WTC11 (cell line): ENCODE results near the gene CTNS. TPM values are rescaled to one million over a fixed set of nuclear protein-coding genes. Genes with fewer than 3 reads are reported as not detected.
A peak's percentile ranks its signal among the peaks of the same experiment; 100 is the strongest.

Source experiments
- ATAC-seq: fragments of 200-7000 bp; cut with Tn5 transposase; 2 replicates; pipeline ENCODE4 v1.10.0; 2021; ENCODE audit warnings: mild to moderate bottlenecking, moderate library complexity
- Bru-seq: library from RNA; stranded (reverse); fragments of 400-500 nt; gene quantifications from one replicate; lab custom pipeline; 2021; lab: Mats Ljungman, UMichigan
- CTCF ChIA-PET: fragments of 300-600 bp; sonication (Branson Sonifier 250); formaldehyde crosslinking; loops from one replicate; lab custom pipeline; 2021; ENCODE audit warnings: antibody characterized with exemption; lab: Charles Lee
- POLR2A ChIA-PET: fragments of 350-600 bp; sonication (Branson Sonifier 250); formaldehyde crosslinking; loops from one replicate; lab custom pipeline; 2021; ENCODE audit warnings: antibody characterized with exemption; lab: Charles Lee
- DNase-seq: peaks from one replicate; pipeline ENCODE4 v3.0.0; 2021; ENCODE audit warnings: low spot score
- H3K27ac Mint-ChIP-seq: 2 replicates; pipeline ENCODE4 v1.8.0; 2021; ENCODE audit warnings: mixed read lengths
- H3K27me3 Mint-ChIP-seq: 2 replicates; pipeline ENCODE4 v1.8.0; 2021; ENCODE audit warnings: low read depth, mild to moderate bottlenecking, moderate library complexity, mixed read lengths
- H3K36me3 Mint-ChIP-seq: 2 replicates; pipeline ENCODE4 v1.8.0; 2021; ENCODE audit warnings: mixed read lengths
- H3K4me1 Mint-ChIP-seq: 2 replicates; pipeline ENCODE4 v1.8.0; 2022; ENCODE audit warnings: mixed read lengths
- H3K4me3 Mint-ChIP-seq: 2 replicates; pipeline ENCODE4 v1.8.0; 2021; ENCODE audit warnings: mild to moderate bottlenecking, moderate library complexity, mixed read lengths
- H3K9me3 Mint-ChIP-seq: 2 replicates; pipeline ENCODE4 v1.8.0; 2021; ENCODE audit warnings: mixed read lengths
- ATF1 ChIP-seq: sonication (generic); formaldehyde crosslinking; IDR thresholded peaks from 2 replicates; pipeline ENCODE4 v1.8.1; 2023; ENCODE audit warnings: mild to moderate bottlenecking, moderate library complexity, missing genetic modification reagents
- ELF4 ChIP-seq: sonication (generic); formaldehyde crosslinking; IDR thresholded peaks from 2 replicates; pipeline ENCODE4 v1.8.1; 2022; ENCODE audit warnings: low read depth, mild to moderate bottlenecking, moderate library complexity, missing genetic modification reagents
- ESRRA ChIP-seq: sonication (generic); formaldehyde crosslinking; IDR thresholded peaks from 2 replicates; pipeline ENCODE4 v1.8.1; 2022; ENCODE audit warnings: mild to moderate bottlenecking, missing genetic modification reagents, borderline replicate concordance
- ETV6 ChIP-seq: sonication (generic); formaldehyde crosslinking; IDR thresholded peaks from 2 replicates; pipeline ENCODE4 v1.8.1; 2022; ENCODE audit warnings: mild to moderate bottlenecking, missing genetic modification reagents
- FOXK1 ChIP-seq: sonication (generic); formaldehyde crosslinking; IDR thresholded peaks from 2 replicates; pipeline ENCODE4 v1.8.0; 2022; ENCODE audit warnings: mild to moderate bottlenecking, moderate library complexity, missing genetic modification reagents
- GABPB1 ChIP-seq: sonication (generic); formaldehyde crosslinking; IDR thresholded peaks from 2 replicates; pipeline ENCODE4 v1.8.1; 2023; ENCODE audit warnings: mild to moderate bottlenecking, missing genetic modification reagents
- JAZF1 ChIP-seq: fragments of 250-450 bp; sonication (Bioruptor Pico); IDR thresholded peaks from 2 replicates; pipeline ENCODE4 v1.9.0; 2021; ENCODE audit warnings: moderate library complexity, mild to moderate bottlenecking, inconsistent platforms
- JUN ChIP-seq: sonication (generic); formaldehyde crosslinking; IDR thresholded peaks from 2 replicates; pipeline ENCODE4 v1.8.0; 2023; ENCODE audit warnings: mild to moderate bottlenecking, missing genetic modification reagents
- NFYB ChIP-seq: sonication (generic); formaldehyde crosslinking; conservative IDR thresholded peaks from 2 replicates; pipeline ENCODE4 v1.8.0; 2022; ENCODE audit warnings: low read depth, missing genetic modification reagents
- NR1H2 ChIP-seq: sonication (generic); formaldehyde crosslinking; IDR thresholded peaks from 2 replicates; pipeline ENCODE4 v1.9.0; 2021; ENCODE audit warnings: mild to moderate bottlenecking, moderate library complexity, missing genetic modification reagents
- RELA ChIP-seq: sonication (generic); formaldehyde crosslinking; IDR thresholded peaks from 2 replicates; pipeline ENCODE4 v1.8.1; 2022; ENCODE audit warnings: missing genetic modification reagents, mild to moderate bottlenecking, borderline replicate concordance
- RORB ChIP-seq: fragments of 250-450 bp; sonication (Bioruptor Pico); IDR thresholded peaks from 2 replicates; pipeline ENCODE4 v1.9.0; 2021; ENCODE audit warnings: mild to moderate bottlenecking
- SMAD3 ChIP-seq: sonication (generic); formaldehyde crosslinking; IDR thresholded peaks from 2 replicates; pipeline ENCODE4 v1.8.0; 2022; ENCODE audit warnings: missing genetic modification reagents, mild to moderate bottlenecking, borderline replicate concordance
- SOX15 ChIP-seq: fragments of 250-450 bp; sonication (Bioruptor Pico); IDR thresholded peaks from 2 replicates; pipeline ENCODE4 v1.9.0; 2021; ENCODE audit warnings: mild to moderate bottlenecking
- SP1 ChIP-seq: sonication (generic); formaldehyde crosslinking; conservative IDR thresholded peaks from 2 replicates; pipeline ENCODE4 v1.8.1; 2022; ENCODE audit warnings: missing genetic modification reagents
- TEAD1 ChIP-seq: sonication (generic); formaldehyde crosslinking; IDR thresholded peaks from 2 replicates; pipeline ENCODE4 v1.8.0; 2022; ENCODE audit warnings: mild to moderate bottlenecking, missing genetic modification reagents
- ZBTB21 ChIP-seq: sonication (generic); formaldehyde crosslinking; IDR thresholded peaks from 2 replicates; pipeline ENCODE4 v1.8.1; 2023; ENCODE audit warnings: mild to moderate bottlenecking, missing genetic modification reagents, borderline replicate concordance
- long read RNA-seq, 3 experiments: library from RNA in 1 of 3; library from capped mRNA in 1 of 3; library from polyadenylated mRNA in 1 of 3; unstranded in 2 of 3; stranded (forward) in 1 of 3; transcript quantifications; one replicate each; pipeline ENCODE4 v2.0.0, GENCODE V29; 2021
- total RNA-seq: library from RNA; stranded (reverse); gene quantifications from 3 replicates; pipeline ENCODE4 v1.2.3, GENCODE V29; 2021
- TF ChIP-seq, protein P1 (sequence below): fragments of 250-450 bp; sonication (Bioruptor Pico); IDR thresholded peaks from 2 replicates; pipeline ENCODE4 v1.9.0; 2021; ENCODE audit warnings: moderate library complexity, mild to moderate bottlenecking, inconsistent platforms, borderline replicate concordance
- TF ChIP-seq, protein P2 (sequence below): sonication (generic); formaldehyde crosslinking; IDR thresholded peaks from 2 replicates; pipeline ENCODE4 v1.8.0; 2023; ENCODE audit warnings: mild to moderate bottlenecking, missing genetic modification reagents
- TF ChIP-seq, protein P3 (sequence below): sonication (generic); formaldehyde crosslinking; IDR thresholded peaks from 2 replicates; pipeline ENCODE4 v1.8.1; 2023; ENCODE audit warnings: mild to moderate bottlenecking, missing genetic modification reagents, moderate library complexity
- TF ChIP-seq, protein P4 (sequence below): sonication (generic); formaldehyde crosslinking; IDR thresholded peaks from 2 replicates; pipeline ENCODE4 v1.8.0; 2022; ENCODE audit warnings: mild to moderate bottlenecking, missing genetic modification reagents
- TF ChIP-seq, protein P5 (sequence below): sonication (generic); formaldehyde crosslinking; IDR thresholded peaks from 2 replicates; pipeline ENCODE4 v1.8.0; 2022; ENCODE audit warnings: mild to moderate bottlenecking, missing genetic modification reagents
- TF ChIP-seq, protein P6 (sequence below): fragments of 250-450 bp; sonication (Bioruptor Pico); IDR thresholded peaks from 2 replicates; pipeline ENCODE4 v1.9.0; 2021; ENCODE audit warnings: mild to moderate bottlenecking
- TF ChIP-seq, protein P7 (sequence below): sonication (generic); formaldehyde crosslinking; IDR thresholded peaks from 2 replicates; pipeline ENCODE4 v1.8.1; 2022; ENCODE audit warnings: mild to moderate bottlenecking, moderate library complexity, missing genetic modification reagents
- TF ChIP-seq, protein P8 (sequence below): sonication (generic); formaldehyde crosslinking; IDR thresholded peaks from 2 replicates; pipeline ENCODE4 v1.8.0; 2022; ENCODE audit warnings: mild to moderate bottlenecking, missing genetic modification reagents

CTNS gene
- 10.7 to 11.9 TPM (median 11.8 TPM) in 3 replicates for total RNA-seq
- Bru-seq, nascent RNA: percentile 55 among the genes with signal in this experiment
- long read RNA-seq, experiment 1, transcript CTNS-201 (12 exons, 2,866 nt): major isoform, 17 of 54 reads
- long read RNA-seq, experiment 1, partial matches to known transcripts: 5 of 54 reads
- long read RNA-seq, experiment 1, other reads (novel, unspliced or antisense): 32 of 54 reads
- long read RNA-seq, experiment 2, partial matches to known transcripts: 7 of 23 reads
- long read RNA-seq, experiment 2, other reads (novel, unspliced or antisense): 12 of 23 reads
- long read RNA-seq, experiment 3, partial matches to known transcripts: 0 of 7 reads
- long read RNA-seq, experiment 3, other reads (novel, unspliced or antisense): 4 of 7 reads

DNA sequence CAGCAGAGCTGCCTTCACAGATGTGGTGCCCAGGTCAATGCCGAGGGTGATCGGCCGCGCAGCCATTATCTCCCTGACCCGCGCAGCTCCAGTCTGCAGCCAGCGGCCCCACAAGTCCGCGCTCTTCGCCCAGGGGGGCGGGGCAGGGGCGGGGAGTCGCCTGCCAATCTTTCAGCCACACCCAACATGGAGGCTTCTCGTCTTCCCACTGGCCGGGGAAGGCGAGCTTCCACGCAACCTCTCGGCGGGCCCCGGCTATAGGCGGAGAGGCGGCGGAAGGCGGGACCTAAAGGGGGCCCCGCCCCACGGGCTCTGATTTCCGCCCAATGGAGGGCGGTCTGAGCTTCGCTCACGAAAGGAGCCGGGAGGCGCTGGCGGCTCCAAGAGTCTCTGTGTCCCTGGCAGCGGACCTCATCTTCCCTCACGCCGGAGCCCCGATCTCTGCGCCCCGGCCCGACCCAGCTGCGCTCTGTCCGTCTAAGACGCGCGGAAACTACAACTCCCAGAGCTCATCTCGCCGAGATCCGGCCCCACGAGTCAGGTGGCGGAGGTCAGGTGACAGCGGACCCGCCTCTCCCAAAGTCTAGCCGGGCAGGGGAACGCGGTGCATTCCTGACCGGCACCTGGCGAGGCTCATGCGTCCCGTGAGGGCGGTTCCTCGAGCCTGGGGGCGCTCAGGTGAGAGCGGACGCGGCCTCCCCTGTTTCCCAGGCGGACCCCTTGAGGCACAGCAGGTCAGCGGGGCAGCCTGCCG is at the start of gene CTNS, which contains the start of gene SHPK:
Gene CTNS (plus strand): TSS at position 607 of the 754 bp plus-strand sequence. CDS start 3,447 bp downstream, outside the sequence.
Gene SHPK (minus strand): TSS at position 97 of the 754 bp plus-strand sequence. CDS start 31 bp downstream, at position 66.
- POLR2A ChIA-PET: interaction anchor here (0.6 to 1.4 kb wide), 6 partner anchors 10 to 901 kb away, joined by 3 to 6 read pairs (median 4); partner anchors contain the start of genes EMC6 and TAX1BP3
- peak within 1 kb of the TSS; percentile 100 for H3K27ac Mint-ChIP-seq
- CTCF ChIA-PET: interaction anchor here (0.9 to 3.2 kb wide), 12 partner anchors 11 to 623 kb away, joined by 3 to 25 read pairs (median 7); partner anchors contain the start of gene NCBP3
- no peaks in the 10 kb centered on the region for H3K27me3 Mint-ChIP-seq
- H3K36me3 Mint-ChIP-seq: peaks cover 8% of the 10 kb centered on the region; the same call in 1 of the 2 replicates
- peaks cover 27% of the 10 kb centered on the region for H3K4me1 Mint-ChIP-seq
- ATAC-seq (peak; percentile 97), DNase-seq (peak; percentile 97)
- no peaks in the 10 kb centered on the region for H3K9me3 Mint-ChIP-seq
- H3K4me3 Mint-ChIP-seq: peak within 1 kb of the TSS; percentile 97
- peak; percentile 65 for TF ChIP-seq NFYB (CRISPR knock-in tag)
- TF ChIP-seq NR1H2 (CRISPR knock-in tag): no peak
- TF ChIP-seq SOX15 (CRISPR knock-in tag): no peak
- 0 out of 2 replicates have a peak, but pooled peaks have one; percentile 53 for TF ChIP-seq RELA (CRISPR knock-in tag)
- 0 out of 2 replicates have a peak, but pooled peaks have one; percentile 14 for TF ChIP-seq ESRRA (CRISPR knock-in tag)
- TF ChIP-seq ZBTB21 (CRISPR knock-in tag): 0 out of 2 replicates have a peak, but pooled peaks have one; percentile 45
- TF ChIP-seq ETV6 (CRISPR knock-in tag): 0 out of 2 replicates have a peak, but pooled peaks have one; percentile 45
- TF ChIP-seq, protein P1, sequence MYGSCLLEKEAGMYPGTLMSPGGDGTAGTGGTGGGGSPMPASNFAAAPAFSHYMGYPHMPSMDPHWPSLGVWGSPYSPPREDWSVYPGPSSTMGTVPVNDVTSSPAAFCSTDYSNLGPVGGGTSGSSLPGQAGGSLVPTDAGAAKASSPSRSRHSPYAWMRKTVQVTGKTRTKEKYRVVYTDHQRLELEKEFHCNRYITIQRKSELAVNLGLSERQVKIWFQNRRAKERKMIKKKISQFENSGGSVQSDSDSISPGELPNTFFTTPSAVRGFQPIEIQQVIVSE (CRISPR knock-in tag): no peak
- peak; percentile 34; the same call in 1 of the 2 replicates for TF ChIP-seq ATF1 (CRISPR knock-in tag)
- peak; percentile 68 for TF ChIP-seq SP1
- TF ChIP-seq, protein P2, sequence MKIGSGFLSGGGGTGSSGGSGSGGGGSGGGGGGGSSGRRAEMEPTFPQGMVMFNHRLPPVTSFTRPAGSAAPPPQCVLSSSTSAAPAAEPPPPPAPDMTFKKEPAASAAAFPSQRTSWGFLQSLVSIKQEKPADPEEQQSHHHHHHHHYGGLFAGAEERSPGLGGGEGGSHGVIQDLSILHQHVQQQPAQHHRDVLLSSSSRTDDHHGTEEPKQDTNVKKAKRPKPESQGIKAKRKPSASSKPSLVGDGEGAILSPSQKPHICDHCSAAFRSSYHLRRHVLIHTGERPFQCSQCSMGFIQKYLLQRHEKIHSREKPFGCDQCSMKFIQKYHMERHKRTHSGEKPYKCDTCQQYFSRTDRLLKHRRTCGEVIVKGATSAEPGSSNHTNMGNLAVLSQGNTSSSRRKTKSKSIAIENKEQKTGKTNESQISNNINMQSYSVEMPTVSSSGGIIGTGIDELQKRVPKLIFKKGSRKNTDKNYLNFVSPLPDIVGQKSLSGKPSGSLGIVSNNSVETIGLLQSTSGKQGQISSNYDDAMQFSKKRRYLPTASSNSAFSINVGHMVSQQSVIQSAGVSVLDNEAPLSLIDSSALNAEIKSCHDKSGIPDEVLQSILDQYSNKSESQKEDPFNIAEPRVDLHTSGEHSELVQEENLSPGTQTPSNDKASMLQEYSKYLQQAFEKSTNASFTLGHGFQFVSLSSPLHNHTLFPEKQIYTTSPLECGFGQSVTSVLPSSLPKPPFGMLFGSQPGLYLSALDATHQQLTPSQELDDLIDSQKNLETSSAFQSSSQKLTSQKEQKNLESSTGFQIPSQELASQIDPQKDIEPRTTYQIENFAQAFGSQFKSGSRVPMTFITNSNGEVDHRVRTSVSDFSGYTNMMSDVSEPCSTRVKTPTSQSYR (CRISPR knock-in tag): no peak
- no peak for TF ChIP-seq RORB (CRISPR knock-in tag)
- TF ChIP-seq, protein P3, sequence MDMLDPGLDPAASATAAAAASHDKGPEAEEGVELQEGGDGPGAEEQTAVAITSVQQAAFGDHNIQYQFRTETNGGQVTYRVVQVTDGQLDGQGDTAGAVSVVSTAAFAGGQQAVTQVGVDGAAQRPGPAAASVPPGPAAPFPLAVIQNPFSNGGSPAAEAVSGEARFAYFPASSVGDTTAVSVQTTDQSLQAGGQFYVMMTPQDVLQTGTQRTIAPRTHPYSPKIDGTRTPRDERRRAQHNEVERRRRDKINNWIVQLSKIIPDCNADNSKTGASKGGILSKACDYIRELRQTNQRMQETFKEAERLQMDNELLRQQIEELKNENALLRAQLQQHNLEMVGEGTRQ (CRISPR knock-in tag): peak; percentile 100
- TF ChIP-seq, protein P4, sequence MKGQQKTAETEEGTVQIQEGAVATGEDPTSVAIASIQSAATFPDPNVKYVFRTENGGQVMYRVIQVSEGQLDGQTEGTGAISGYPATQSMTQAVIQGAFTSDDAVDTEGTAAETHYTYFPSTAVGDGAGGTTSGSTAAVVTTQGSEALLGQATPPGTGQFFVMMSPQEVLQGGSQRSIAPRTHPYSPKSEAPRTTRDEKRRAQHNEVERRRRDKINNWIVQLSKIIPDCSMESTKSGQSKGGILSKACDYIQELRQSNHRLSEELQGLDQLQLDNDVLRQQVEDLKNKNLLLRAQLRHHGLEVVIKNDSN (CRISPR knock-in tag): peak; percentile 100
- peak; percentile 68; the same call in 1 of the 2 replicates for TF ChIP-seq SMAD3
- TF ChIP-seq JAZF1 (CRISPR knock-in tag): no peak
- peak; percentile 53; the same call in 1 of the 2 replicates for TF ChIP-seq GABPB1 (CRISPR knock-in tag)
- 0 out of 2 replicates have a peak, but pooled peaks have one; percentile 61 for TF ChIP-seq JUN (CRISPR knock-in tag)
- TF ChIP-seq TEAD1 (CRISPR knock-in tag): peak; percentile 94
- TF ChIP-seq, protein P5, sequence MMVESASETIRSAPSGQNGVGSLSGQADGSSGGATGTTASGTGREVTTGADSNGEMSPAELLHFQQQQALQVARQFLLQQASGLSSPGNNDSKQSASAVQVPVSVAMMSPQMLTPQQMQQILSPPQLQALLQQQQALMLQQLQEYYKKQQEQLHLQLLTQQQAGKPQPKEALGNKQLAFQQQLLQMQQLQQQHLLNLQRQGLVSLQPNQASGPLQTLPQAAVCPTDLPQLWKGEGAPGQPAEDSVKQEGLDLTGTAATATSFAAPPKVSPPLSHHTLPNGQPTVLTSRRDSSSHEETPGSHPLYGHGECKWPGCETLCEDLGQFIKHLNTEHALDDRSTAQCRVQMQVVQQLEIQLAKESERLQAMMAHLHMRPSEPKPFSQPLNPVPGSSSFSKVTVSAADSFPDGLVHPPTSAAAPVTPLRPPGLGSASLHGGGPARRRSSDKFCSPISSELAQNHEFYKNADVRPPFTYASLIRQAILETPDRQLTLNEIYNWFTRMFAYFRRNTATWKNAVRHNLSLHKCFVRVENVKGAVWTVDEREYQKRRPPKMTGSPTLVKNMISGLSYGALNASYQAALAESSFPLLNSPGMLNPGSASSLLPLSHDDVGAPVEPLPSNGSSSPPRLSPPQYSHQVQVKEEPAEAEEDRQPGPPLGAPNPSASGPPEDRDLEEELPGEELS: peak; percentile 40; the same call in 1 of the 2 replicates
- no peak for TF ChIP-seq ELF4 (CRISPR knock-in tag)
- TF ChIP-seq, protein P6, sequence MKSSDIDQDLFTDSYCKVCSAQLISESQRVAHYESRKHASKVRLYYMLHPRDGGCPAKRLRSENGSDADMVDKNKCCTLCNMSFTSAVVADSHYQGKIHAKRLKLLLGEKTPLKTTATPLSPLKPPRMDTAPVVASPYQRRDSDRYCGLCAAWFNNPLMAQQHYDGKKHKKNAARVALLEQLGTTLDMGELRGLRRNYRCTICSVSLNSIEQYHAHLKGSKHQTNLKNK (CRISPR knock-in tag): no peak
- TF ChIP-seq, protein P7, sequence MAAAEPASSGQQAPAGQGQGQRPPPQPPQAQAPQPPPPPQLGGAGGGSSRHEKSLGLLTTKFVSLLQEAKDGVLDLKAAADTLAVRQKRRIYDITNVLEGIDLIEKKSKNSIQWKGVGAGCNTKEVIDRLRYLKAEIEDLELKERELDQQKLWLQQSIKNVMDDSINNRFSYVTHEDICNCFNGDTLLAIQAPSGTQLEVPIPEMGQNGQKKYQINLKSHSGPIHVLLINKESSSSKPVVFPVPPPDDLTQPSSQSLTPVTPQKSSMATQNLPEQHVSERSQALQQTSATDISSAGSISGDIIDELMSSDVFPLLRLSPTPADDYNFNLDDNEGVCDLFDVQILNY (CRISPR knock-in tag): 0 out of 2 replicates have a peak, but pooled peaks have one; percentile 46
- peak; percentile 67; the same call in 1 of the 2 replicates for TF ChIP-seq FOXK1 (CRISPR knock-in tag)
- TF ChIP-seq, protein P8, sequence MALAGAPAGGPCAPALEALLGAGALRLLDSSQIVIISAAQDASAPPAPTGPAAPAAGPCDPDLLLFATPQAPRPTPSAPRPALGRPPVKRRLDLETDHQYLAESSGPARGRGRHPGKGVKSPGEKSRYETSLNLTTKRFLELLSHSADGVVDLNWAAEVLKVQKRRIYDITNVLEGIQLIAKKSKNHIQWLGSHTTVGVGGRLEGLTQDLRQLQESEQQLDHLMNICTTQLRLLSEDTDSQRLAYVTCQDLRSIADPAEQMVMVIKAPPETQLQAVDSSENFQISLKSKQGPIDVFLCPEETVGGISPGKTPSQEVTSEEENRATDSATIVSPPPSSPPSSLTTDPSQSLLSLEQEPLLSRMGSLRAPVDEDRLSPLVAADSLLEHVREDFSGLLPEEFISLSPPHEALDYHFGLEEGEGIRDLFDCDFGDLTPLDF (CRISPR knock-in tag): 0 out of 2 replicates have a peak, but pooled peaks have one; percentile 11
